GM23248 (cell line): ENCODE measurements around the gene SPPL3. TPM values are rescaled to one million over a fixed set of nuclear protein-coding genes. Genes with fewer than 3 reads are reported as not detected.

Experiments used
- DNase-seq: peaks from one replicate; pipeline ENCODE4 v3.0.0-alpha.2; 2015
- H2AFZ ChIP-seq: fragments of 200-600 bp; sonication (generic); 2 replicates; pipeline ENCODE4 v1.6.1; 2016; ENCODE audit warnings: antibody characterized with exemption
- H3F3A ChIP-seq: fragments of 200-600 bp; sonication (generic); 2 replicates; pipeline ENCODE4 v1.6.1; 2016; ENCODE audit warnings: mild to moderate bottlenecking, antibody characterized with exemption, mixed run types; ENCODE audit not compliant: insufficient read depth
- H3K27ac ChIP-seq: fragments of 200-600 bp; sonication (generic); 2 replicates; pipeline ENCODE4 v1.5.1; 2016; ENCODE audit warnings: mild to moderate bottlenecking
- H3K27me3 ChIP-seq: fragments of 200-600 bp; sonication (generic); replicated peaks from 2 replicates; pipeline ENCODE4 v1.6.1; 2016; ENCODE audit warnings: mild to moderate bottlenecking; ENCODE audit not compliant: insufficient read depth
- H3K36me3 ChIP-seq: fragments of 200-600 bp; sonication (generic); 2 replicates; pipeline ENCODE4 v1.6.1; 2016; ENCODE audit warnings: low read depth, mild to moderate bottlenecking
- H3K4me1 ChIP-seq: fragments of 200-600 bp; sonication (generic); 2 replicates; pipeline ENCODE4 v1.6.1; 2016; ENCODE audit warnings: mild to moderate bottlenecking; ENCODE audit not compliant: insufficient read depth
- H3K4me2 ChIP-seq: fragments of 200-600 bp; sonication (generic); one replicate; pipeline ENCODE4 v1.6.1; 2016; ENCODE audit warnings: mild to moderate bottlenecking; ENCODE audit not compliant: unreplicated experiment
- H3K4me3 ChIP-seq: fragments of 200-600 bp; sonication (generic); 2 replicates; pipeline ENCODE4 v1.5.1; 2016; ENCODE audit warnings: mild to moderate bottlenecking
- H3K79me2 ChIP-seq: fragments of 200-600 bp; sonication (generic); 2 replicates; pipeline ENCODE4 v1.6.1; 2016; ENCODE audit warnings: mild to moderate bottlenecking; ENCODE audit not compliant: insufficient read depth
- H3K9ac ChIP-seq: fragments of 200-600 bp; sonication (generic); 2 replicates; pipeline ENCODE4 v1.6.1; 2016; ENCODE audit warnings: mild to moderate bottlenecking
- H3K9me2 ChIP-seq: fragments of 200-600 bp; sonication (generic); 2 replicates; pipeline ENCODE4 v1.6.1; 2016; ENCODE audit warnings: mixed run types, mild to moderate bottlenecking, moderate library complexity; ENCODE audit not compliant: insufficient read depth
- H3K9me3 ChIP-seq: fragments of 200-600 bp; sonication (generic); one replicate; pipeline ENCODE4 v1.6.1; 2017; ENCODE audit warnings: low read depth
- H4K20me1 ChIP-seq: fragments of 200-600 bp; sonication (generic); 2 replicates; pipeline ENCODE4 v1.6.0; 2016; ENCODE audit not compliant: insufficient read depth
- EZH2 ChIP-seq: fragments of 200-600 bp; sonication (generic); IDR thresholded peaks from 2 replicates; pipeline ENCODE4 v1.6.1; 2018; ENCODE audit warnings: antibody characterized with exemption, mild to moderate bottlenecking; ENCODE audit not compliant: insufficient read depth, poor library complexity, severe bottlenecking
- EZH2phosphoT487 ChIP-seq: fragments of 200-600 bp; sonication (generic); IDR thresholded peaks from 2 replicates; pipeline ENCODE4 v1.6.1; 2018; ENCODE audit warnings: antibody characterized with exemption, moderate library complexity, mild to moderate bottlenecking, low read depth; ENCODE audit not compliant: insufficient read depth
- WGBS, 2 experiments: methylation state at CpG; one replicate each; pipeline ENCODE4 v1.1.6; 2015 to 2017; ENCODE audit warnings: low lambda C conversion rate in 2 of 2, low coverage in 1 of 2; ENCODE audit errors: missing lambda C conversion rate in 2 of 2; 5-methylcytosine and 5-hydroxymethylcytosine counted together
- in situ Hi-C: fragments of 300-500 bp; cut with MboI; formaldehyde crosslinking; loops from 2 replicates; pipeline ENCODE4 v1.15.0; 2020
- polyA plus RNA-seq: library from polyadenylated mRNA; unstranded; fragments of >200 nt; fragmentation: Nextera tagmentation; extraction: Ambion mirVana; gene quantifications from 2 replicates; pipeline ENCODE4 v1.2.1, GENCODE V29; 2016
- total RNA-seq: library from RNA; depleted of rRNA; stranded (reverse); fragments of >200 nt; shearing (Covaris generic); gene quantifications from 2 replicates; pipeline ENCODE4 v1.2.3, GENCODE V29; 2014

SPPL3 gene
- total and polyA plus RNA-seq, 2 experiments from 2014 or later, result 8.1 to 24.8 TPM

DNA sequence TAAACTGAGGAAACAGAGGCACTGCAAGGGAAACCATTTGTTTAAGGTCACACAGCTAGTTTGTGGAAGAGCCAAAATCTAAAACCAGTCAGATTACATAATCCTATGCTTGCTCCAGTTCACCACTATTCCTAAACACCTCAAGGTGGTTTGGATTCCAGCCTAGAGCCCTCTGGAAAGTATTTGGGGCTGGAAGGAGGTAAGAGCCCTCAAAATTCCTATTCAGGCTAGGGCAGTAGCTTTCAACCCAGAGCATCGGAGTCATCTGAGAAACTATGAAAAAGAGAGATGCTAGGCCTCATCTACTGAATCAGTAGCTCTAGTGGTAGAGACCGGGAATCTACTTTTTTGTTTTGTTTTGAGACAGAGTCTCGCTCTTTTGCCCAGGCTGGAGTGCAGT lies 16.0 kb upstream of the SPPL3 start:
- H3K4me2 ChIP-seq, result no peak overlapping the region
- H3K27ac ChIP-seq, result no peak overlapping the region
- in situ Hi-C loops, result no loop called here
- no peaks in the 10 kb centered on the region for H3K4me1 ChIP-seq
- no peak overlapping the region for H3K9ac ChIP-seq
- no peak overlapping the region for H3K4me3 ChIP-seq
- peaks cover 5% of the 10 kb centered on the region for H3K9me3 ChIP-seq
- no peak for TF ChIP-seq EZH2
- TF ChIP-seq EZH2phosphoT487, result no peak
- no peaks in the 10 kb centered on the region for H3F3A ChIP-seq
- H3K36me3 ChIP-seq, result no peaks in the 10 kb centered on the region
- no peak for DNase-seq
- no peaks in the 10 kb centered on the region for H4K20me1 ChIP-seq
- 52 to 53% methylated on average over 3 of the region's 3 CpGs for WGBS, 2 experiments
- no peaks in the 10 kb centered on the region for H3K9me2 ChIP-seq
- no peaks in the 10 kb centered on the region for H3K79me2 ChIP-seq
- H2AFZ ChIP-seq, result no peak overlapping the region
- H3K27me3 ChIP-seq, result no peaks in the 10 kb centered on the region

DNA sequence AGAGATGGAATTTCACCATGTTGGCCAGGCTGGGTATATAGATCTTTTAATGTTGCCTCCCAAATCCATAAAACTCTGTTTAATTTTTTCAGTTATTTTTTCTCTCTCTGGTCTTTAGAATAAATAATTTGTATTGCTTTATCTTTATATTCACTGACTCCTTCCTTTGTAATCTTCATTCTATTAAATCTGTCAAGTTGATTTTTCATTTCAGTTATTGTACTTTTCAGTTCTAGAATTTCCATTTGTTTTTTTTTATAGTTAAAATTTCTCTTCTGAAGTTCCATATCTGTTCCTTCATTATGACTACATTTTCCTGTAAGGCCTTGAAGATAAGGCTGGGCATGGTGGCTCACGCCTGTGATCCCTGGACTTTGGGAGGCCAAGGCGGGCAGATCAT lies 13.6 kb upstream of the SPPL3 start:
- H3K27ac ChIP-seq, result no peak overlapping the region
- no peaks in the 10 kb centered on the region for H3K27me3 ChIP-seq
- no peak for TF ChIP-seq EZH2
- no peak for TF ChIP-seq EZH2phosphoT487
- H3K4me3 ChIP-seq, result no peak overlapping the region
- H3K9me3 ChIP-seq, result peaks cover 5% of the 10 kb centered on the region
- H3F3A ChIP-seq, result no peaks in the 10 kb centered on the region
- no peak overlapping the region for H3K4me2 ChIP-seq
- H3K4me1 ChIP-seq, result no peaks in the 10 kb centered on the region
- in situ Hi-C loops, result no loop called here
- H2AFZ ChIP-seq, result no peak overlapping the region
- H3K9ac ChIP-seq, result no peak overlapping the region
- no peak for DNase-seq
- no peaks in the 10 kb centered on the region for H4K20me1 ChIP-seq
- WGBS, 2 experiments, result 56 to 65% methylated on average over 2 of the region's 2 CpGs
- no peaks in the 10 kb centered on the region for H3K9me2 ChIP-seq
- no peaks in the 10 kb centered on the region for H3K79me2 ChIP-seq
- H3K36me3 ChIP-seq, result no peaks in the 10 kb centered on the region

DNA sequence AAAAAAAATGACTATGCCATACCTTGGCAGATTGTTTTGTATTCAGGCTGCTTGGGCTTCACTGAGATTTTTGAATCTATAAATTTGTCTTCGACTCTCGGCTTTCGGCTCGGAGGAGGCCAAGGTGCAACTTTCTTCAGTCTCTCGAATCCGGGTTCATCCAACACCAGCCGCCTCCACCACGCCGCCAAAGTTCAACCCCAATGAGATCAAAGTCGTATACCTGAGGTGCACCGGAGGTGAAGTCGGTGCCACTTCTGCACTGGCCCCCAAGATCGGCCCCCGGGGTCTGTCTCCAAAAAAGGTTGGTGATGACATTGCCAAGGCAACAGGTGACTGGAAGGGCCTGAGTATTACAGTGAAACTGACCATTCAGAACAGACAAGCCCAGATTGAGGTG lies 12.4 kb upstream of the SPPL3 start:
- Histone ChIP-seq H3F3A (no peaks in the 10 kb centered on the region), H3K9ac (no peak overlapping the region), H3K27ac (no peak overlapping the region), H4K20me1 (no peaks in the 10 kb centered on the region), H3K36me3 (no peaks in the 10 kb centered on the region), H3K79me2 (no peaks in the 10 kb centered on the region), H3K9me3 (peaks cover 5% of the 10 kb centered on the region), H3K4me3 (no peak overlapping the region), H3K4me1 (no peaks in the 10 kb centered on the region), H3K9me2 (no peaks in the 10 kb centered on the region), H3K4me2 (no peak overlapping the region), H3K27me3 (no peaks in the 10 kb centered on the region), H2AFZ (no peak overlapping the region)
- WGBS, 2 experiments, result 81 to 84% methylated on average over 14 of the region's 14 CpGs
- in situ Hi-C loops, result no loop called here
- TF ChIP-seq EZH2, result no peak
- no peak for TF ChIP-seq EZH2phosphoT487
- no peak for DNase-seq

DNA sequence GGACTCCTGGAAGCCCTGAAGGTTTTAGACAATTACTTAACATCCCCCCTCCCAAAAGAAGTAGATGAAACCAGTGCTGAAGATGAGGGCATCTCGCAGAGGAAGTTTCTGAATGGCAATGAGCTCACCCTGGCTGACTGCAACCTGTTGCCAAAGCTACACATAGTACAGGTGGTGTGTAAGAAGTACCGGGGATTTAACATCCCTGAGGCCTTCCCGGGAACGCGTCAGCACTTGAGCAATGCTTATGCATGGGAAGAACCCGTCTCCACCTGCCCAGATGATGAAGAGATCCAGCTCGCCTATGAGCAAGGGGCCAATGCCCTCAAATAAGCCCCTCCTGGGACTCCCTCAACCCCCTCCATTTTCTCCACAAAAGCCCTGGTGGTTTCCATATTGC lies 10.6 kb upstream of the SPPL3 start:
- H3K79me2 ChIP-seq, result no peaks in the 10 kb centered on the region
- no peak for DNase-seq
- H3K4me2 ChIP-seq, result no peak overlapping the region
- no peak overlapping the region for H3K4me3 ChIP-seq
- TF ChIP-seq EZH2phosphoT487 (no peak), EZH2 (no peak)
- H3K27ac ChIP-seq, result no peak overlapping the region
- no peak overlapping the region for H3K9ac ChIP-seq
- H3K9me3 ChIP-seq, result peaks cover 5% of the 10 kb centered on the region
- H3K27me3 ChIP-seq, result no peaks in the 10 kb centered on the region
- H2AFZ ChIP-seq, result no peak overlapping the region
- WGBS, 2 experiments, result 64 to 67% methylated on average over 7 of the region's 7 CpGs
- no peaks in the 10 kb centered on the region for H3K9me2 ChIP-seq
- in situ Hi-C loops, result no loop called here
- no peaks in the 10 kb centered on the region for H3F3A ChIP-seq
- no peaks in the 10 kb centered on the region for H3K36me3 ChIP-seq
- H4K20me1 ChIP-seq, result no peaks in the 10 kb centered on the region
- no peaks in the 10 kb centered on the region for H3K4me1 ChIP-seq
